Activated CD8-positive, alpha-beta memory T cell treated with anti-CD3 and anti-CD28 coated beads for 24 hours (primary cell): ENCODE measurements around the gene KRTAP4-16.
"Not testable (repeated sequence)": the region's sequence is repeated elsewhere in the genome, so short reads cannot be mapped to it uniquely, and the experiment has no call there.

Experiments
- DNase-seq: peaks from one replicate; pipeline ENCODE4 v3.0.0-alpha.2; 2020

Gene KRTAP4-16

GRCh38 chr17:41069031-41069430 lies 33.0 kb downstream of the KRTAP4-16 start:
- DNase-seq, result no peak

GRCh38 chr17:41067281-41067680 lies 34.7 kb downstream of the KRTAP4-16 start:
- DNase-seq, result no peak

- no peak for DNase-seq
Measured at GRCh38 chr17:41065829-41066624, 36.0 kb downstream of the KRTAP4-16 start, which contains the start of gene KRTAP2-4. Gene KRTAP2-4 (minus strand): TSS chr17:41065879. CDS start chr17:41065845, 34 bp downstream.

GRCh38 chr17:41065016-41065689 lies 36.9 kb downstream of the KRTAP4-16 start:
- DNase-seq, result not testable (repeated sequence)

- DNase-seq, result no peak
Measured at GRCh38 chr17:41064301-41064700, 37.7 kb downstream of the KRTAP4-16 start.

- no peak for DNase-seq
Measured at GRCh38 chr17:41063449-41063848, 38.6 kb downstream of the KRTAP4-16 start.

GRCh38 chr17:41061964-41062363 lies 40.0 kb downstream of the KRTAP4-16 start:
- no peak for DNase-seq

GRCh38 chr17:41060052-41060604 lies 41.9 kb downstream of the KRTAP4-16 start, which contains the start of gene KRTAP2-3:
Gene KRTAP2-3 (minus strand): TSS chr17:41060114. CDS start chr17:41060050, 64 bp downstream.
- no peak for DNase-seq

- not testable (repeated sequence) for DNase-seq
Measured at GRCh38 chr17:41059276-41060051, 42.5 kb downstream of the KRTAP4-16 start.

- no peak for DNase-seq
Measured at GRCh38 chr17:41058741-41059140, 43.3 kb downstream of the KRTAP4-16 start.

GRCh38 chr17:41057547-41057946 lies 44.5 kb downstream of the KRTAP4-16 start:
- no peak for DNase-seq

- not testable (repeated sequence) for DNase-seq
Measured at GRCh38 chr17:41055130-41055529, 46.9 kb downstream of the KRTAP4-16 start, which contains the start of gene KRTAP2-2. Gene KRTAP2-2 (minus strand): TSS chr17:41055230. CDS start chr17:41055211, 19 bp downstream.

- DNase-seq, result not testable (repeated sequence)
Measured at GRCh38 chr17:41054556-41054955, 47.5 kb downstream of the KRTAP4-16 start.

- DNase-seq, result no peak
Measured at GRCh38 chr17:41054025-41054424, 48.0 kb downstream of the KRTAP4-16 start.

GRCh38 chr17:41052566-41052965 lies 49.4 kb downstream of the KRTAP4-16 start:
- no peak for DNase-seq
